ENCODE data around the gene ZFPL1. TPM values are rescaled to one million over a fixed set of nuclear protein-coding genes. Genes with fewer than 3 reads are reported as not detected.

The ZFPL1 gene
- total and polyA plus RNA-seq, 7 experiments from 2014 or later: 24.2 to 53.0 (median 39.1) TPM

- DNase-seq (no peak), ATAC-seq (no peak)
- Histone ChIP-seq H3K9me3 (ENCODE audit: control insufficient read depth in 2 of 3, low read length in 3 of 3) (no peaks in the 10 kb centered on the region), H3K27ac (ENCODE audit: low read depth, low read length) (peak overlapping the region; percentile 99), H3K36me3 (ENCODE audit: control insufficient read depth in 2 of 3, insufficient read depth in 3 of 3, low read length in 3 of 3) (peaks cover 0 to 24% (median 4%) of the 10 kb centered on the region in 3 experiments), H3K27me3 (ENCODE audit: control insufficient read depth in 2 of 2, insufficient read depth in 2 of 2, low read length in 2 of 2) (no peaks in the 10 kb centered on the region), H3K4me3 (ENCODE audit: low read length) (no peak overlapping the region), H3K4me1 (ENCODE audit: control insufficient read depth in 2 of 2, insufficient read depth in 2 of 2, low read length in 2 of 2) (peaks cover 10 to 21% of the 10 kb centered on the region in 2 donors)
- intact Hi-C loops (cut with micrococcal nuclease): loop anchor here in 1 of 2 donors (5.0 kb wide), 1 partner anchor 1454 kb away; the partner anchor contains the start of gene RTN3
- peaks cover 0 to 3% (median 0%) of the 10 kb centered on the region in 11 donors for H3K9me3 Mint-ChIP-seq
- ChIA-PET CTCF (interaction anchor here (0.6 to 2.6 kb wide), 4 partner anchors 15 to 396 kb away, joined by 3 to 12 read pairs (median 4); partner anchors contain the start of genes FAU and MRPL49), POLR2A (interaction anchor here (0.5 to 8.9 kb wide), 7 partner anchors 9 to 1950 kb away, joined by 3 to 237 read pairs (median 29); partner anchors contain the start of genes CAPN1, FAU, MRPL49 and RAB1B)
- peak overlapping the region; percentile 89 to 100 (median 99) for H3K27ac Mint-ChIP-seq
- peaks cover 30 to 45% (median 35%) of the 10 kb centered on the region in 7 donors for H3K4me1 Mint-ChIP-seq
- peaks cover 0 to 11% (median 0%) of the 10 kb centered on the region in 5 donors for H3K27me3 Mint-ChIP-seq
- peak overlapping the region in 8 of 10 donors; percentile 66 to 99 (median 86) for H3K4me3 Mint-ChIP-seq
- peaks cover 0 to 10% (median 0%) of the 10 kb centered on the region in 5 donors for H3K36me3 Mint-ChIP-seq
Measured at GRCh38 chr11:65136515-65137096, 52.6 kb downstream of the ZFPL1 start.

Small RNA genes within 50 kb of the gene (microRNA-seq; reads per million reads assigned to microRNA genes)
- not detected for gene MIR6751 (ENCODE audit: borderline microRNAs expressed)

Other genes with a start within 250 kb of the ZFPL1 start
- 1 to 10 TPM in 4 of 5 experiments, under 1 TPM in 1; 0.22 to 9.2 (median 8.1) TPM for gene CDC42BPG, start 239.6 kb upstream of the ZFPL1 start, total RNA-seq
- under 1 TPM; 0.27 to 0.47 TPM for gene CDC42BPG, start 239.6 kb upstream of the ZFPL1 start, polyA plus RNA-seq
- 100 to 1,000 TPM; 124 to 263 (median 208) TPM for gene EHD1, start 205.6 kb upstream of the ZFPL1 start, total RNA-seq
- gene EHD1, start 205.6 kb upstream of the ZFPL1 start, polyA plus RNA-seq: 100 to 1,000 TPM; 102 to 141 TPM
- 100 to 1,000 TPM in 1 of 5 experiments, 10 to 100 TPM in 4; 30.6 to 105 (median 36.2) TPM for gene ATG2A, start 167.0 kb upstream of the ZFPL1 start, total RNA-seq
- 1 to 10 TPM; 3.4 to 5.2 TPM for gene ATG2A, start 167.0 kb upstream of the ZFPL1 start, polyA plus RNA-seq
- 10 to 100 TPM; 11.9 to 19.1 (median 18.8) TPM for gene PPP2R5B, start 159.5 kb upstream of the ZFPL1 start, total RNA-seq
- gene PPP2R5B, start 159.5 kb upstream of the ZFPL1 start, polyA plus RNA-seq: 1 to 10 TPM; 4.5 to 7.5 TPM
- gene GPHA2, start 148.3 kb upstream of the ZFPL1 start, total RNA-seq: under 1 TPM in 1 of 5 experiments, not detected in 4; 0.48 TPM
- not detected for gene GPHA2, start 148.3 kb upstream of the ZFPL1 start, polyA plus RNA-seq
- gene MAJIN, start 112.1 kb upstream of the ZFPL1 start, total RNA-seq: 1 to 10 TPM in 1 of 5 experiments, under 1 TPM in 3, not detected in 1; 0.48 to 1.1 (median 0.85) TPM
- gene MAJIN, start 112.1 kb upstream of the ZFPL1 start, polyA plus RNA-seq: 1 to 10 TPM in 1 of 2 donors, not detected in 1; 1.2 TPM
- under 1 TPM in 1 of 5 experiments, not detected in 4; 0.39 TPM for gene BATF2, start 87.3 kb upstream of the ZFPL1 start, total RNA-seq
- not detected for gene BATF2, start 87.3 kb upstream of the ZFPL1 start, polyA plus RNA-seq
- 10 to 100 TPM; 22.6 to 60.8 (median 32.2) TPM for gene ARL2, start 70.1 kb upstream of the ZFPL1 start, total RNA-seq
- 10 to 100 TPM; 90.0 to 96.1 TPM for gene ARL2, start 70.1 kb upstream of the ZFPL1 start, polyA plus RNA-seq
- 10 to 100 TPM; 13.1 to 29.0 (median 21.7) TPM for gene SNX15, start 56.8 kb upstream of the ZFPL1 start, total RNA-seq
- gene SNX15, start 56.8 kb upstream of the ZFPL1 start, polyA plus RNA-seq: 10 to 100 TPM; 13.7 to 15.7 TPM
- 10 to 100 TPM in 1 of 5 experiments, 1 to 10 TPM in 4; 2.7 to 18.2 (median 8.6) TPM for gene SAC3D1, start 43.0 kb upstream of the ZFPL1 start, total RNA-seq
- 10 to 100 TPM; 11.5 to 17.2 TPM for gene SAC3D1, start 43.0 kb upstream of the ZFPL1 start, polyA plus RNA-seq
- 10 to 100 TPM; 12.2 to 23.4 (median 18.8) TPM for gene NAALADL1, start 25.7 kb upstream of the ZFPL1 start, total RNA-seq
- gene NAALADL1, start 25.7 kb upstream of the ZFPL1 start, polyA plus RNA-seq: 10 to 100 TPM; 18.6 to 25.3 TPM
- gene CDCA5, start 182 bp upstream of the ZFPL1 start, total RNA-seq: 10 to 100 TPM in 1 of 5 experiments, 1 to 10 TPM in 1, under 1 TPM in 3; 0.56 to 68.1 (median 0.81) TPM
- under 1 TPM; 0.31 to 0.47 TPM for gene CDCA5, start 182 bp upstream of the ZFPL1 start, polyA plus RNA-seq
- gene VPS51, start 12.0 kb downstream of the ZFPL1 start, total RNA-seq: 100 to 1,000 TPM; 159 to 269 (median 256) TPM
- 100 to 1,000 TPM; 106 to 130 TPM for gene VPS51, start 12.0 kb downstream of the ZFPL1 start, polyA plus RNA-seq
- 10 to 100 TPM; 21.6 to 37.8 (median 30.8) TPM for gene TM7SF2, start 27.6 kb downstream of the ZFPL1 start, total RNA-seq
- 10 to 100 TPM; 15.0 to 21.1 TPM for gene TM7SF2, start 27.6 kb downstream of the ZFPL1 start, polyA plus RNA-seq
- 10 to 100 TPM in 4 of 5 experiments, 1 to 10 TPM in 1; 9.9 to 18.2 (median 11.3) TPM for gene ZNHIT2, start 33.5 kb downstream of the ZFPL1 start, total RNA-seq
- 10 to 100 TPM; 29.9 to 35.6 TPM for gene ZNHIT2, start 33.5 kb downstream of the ZFPL1 start, polyA plus RNA-seq
- 1,000 to 10,000 TPM; 1,053 to 1,849 (median 1,722) TPM for gene FAU, start 37.9 kb downstream of the ZFPL1 start, total RNA-seq
- 1,000 to 10,000 TPM; 1,055 to 1,372 TPM for gene FAU, start 37.9 kb downstream of the ZFPL1 start, polyA plus RNA-seq
- gene MRPL49, start 38.1 kb downstream of the ZFPL1 start, total RNA-seq: 10 to 100 TPM; 38.1 to 65.5 (median 51.9) TPM
- gene MRPL49, start 38.1 kb downstream of the ZFPL1 start, polyA plus RNA-seq: 100 to 1,000 TPM in 1 of 2 donors, 10 to 100 TPM in 1; 93.7 to 102 TPM
- gene SYVN1, start 50.3 kb downstream of the ZFPL1 start, total RNA-seq: 10 to 100 TPM; 61.0 to 84.6 (median 67.9) TPM
- 10 to 100 TPM in 1 of 2 donors, 1 to 10 TPM in 1; 8.6 to 15.0 TPM for gene SYVN1, start 50.3 kb downstream of the ZFPL1 start, polyA plus RNA-seq
- not detected for gene SPDYC, start 86.0 kb downstream of the ZFPL1 start, total RNA-seq
- not detected for gene SPDYC, start 86.0 kb downstream of the ZFPL1 start, polyA plus RNA-seq
- 100 to 1,000 TPM in 3 of 5 experiments, 10 to 100 TPM in 2; 93.6 to 195 (median 130) TPM for gene CAPN1, start 97.7 kb downstream of the ZFPL1 start, total RNA-seq
- gene CAPN1, start 97.7 kb downstream of the ZFPL1 start, polyA plus RNA-seq: 10 to 100 TPM; 73.1 to 78.8 TPM
- 10 to 100 TPM; 13.4 to 51.6 (median 27.8) TPM for gene POLA2, start 177.7 kb downstream of the ZFPL1 start, total RNA-seq
- gene POLA2, start 177.7 kb downstream of the ZFPL1 start, polyA plus RNA-seq: 10 to 100 TPM in 1 of 2 donors, 1 to 10 TPM in 1; 9.0 to 12.9 TPM
- 1 to 10 TPM in 2 of 5 experiments, under 1 TPM in 3; 0.58 to 1.8 (median 0.89) TPM for gene CDC42EP2, start 230.6 kb downstream of the ZFPL1 start, total RNA-seq
- gene CDC42EP2, start 230.6 kb downstream of the ZFPL1 start, polyA plus RNA-seq: not detected
- gene DPF2, start 249.6 kb downstream of the ZFPL1 start, total RNA-seq: 10 to 100 TPM; 45.3 to 99.3 (median 88.1) TPM
- 10 to 100 TPM; 52.4 to 70.6 TPM for gene DPF2, start 249.6 kb downstream of the ZFPL1 start, polyA plus RNA-seq